Measurements from ENCODE around the gene RTN4RL2. TPM values are rescaled to one million over a fixed set of nuclear protein-coding genes. Genes with fewer than 3 reads are reported as not detected.
A peak's percentile ranks its signal among the peaks of the same experiment; 100 is the strongest.

RTN4RL2 gene
- polyA plus RNA-seq, 3 donors = 0.40 to 0.53 (median 0.44) TPM

- TF ChIP-seq CTCF (IDR thresholded peaks at IDR 0.05) = peak; percentile 97
- no peak overlapping the region for H3K9ac ChIP-seq (ENCODE audit: insufficient read depth, low read length, poor library complexity, severe bottlenecking)
- Mint-ChIP-seq H3K27ac (peak overlapping the region in 3 of 7 donors; percentile 30 to 82 (median 58)), H3K27me3 (ENCODE audit: low read depth in 3 of 3) (peaks cover 39 to 48% (median 43%) of the 10 kb centered on the region in 3 donors), H3K4me3 (peak overlapping the region; percentile 51 to 83), H3K4me1 (peaks cover 35% of the 10 kb centered on the region), H3K36me3 (peaks cover 0 to 14% of the 10 kb centered on the region in 2 donors), H3K9me3 (peaks cover 0 to 28% (median 7%) of the 10 kb centered on the region in 7 donors)
- intact Hi-C loops (cut with micrococcal nuclease) = loop anchor here (2.0 to 10.0 kb wide), 3 partner anchors 70 to 188 kb away; partner anchors contain the start of gene YPEL4 (in 2 of the 2)
- H2AFZ ChIP-seq (ENCODE audit: insufficient read depth, low read depth, low read length, poor library complexity, severe bottlenecking) = no peak overlapping the region
- H3K36me3 ChIP-seq (replicated peaks in 1 of 2; ENCODE audit: control insufficient read depth in 1 of 2, insufficient read depth in 2 of 2, low read length in 2 of 2) = no peaks in the 10 kb centered on the region
- peaks cover 0 to 4% of the 10 kb centered on the region in 2 donors for H3K9me3 ChIP-seq (replicated peaks in 1 of 2; ENCODE audit: control insufficient read depth in 1 of 2, insufficient read depth in 1 of 2, low read length in 2 of 2)
- H3K4me1 ChIP-seq (ENCODE audit: control insufficient read depth in 1 of 2, insufficient read depth in 2 of 2, low read length in 2 of 2) = peaks cover 37 to 40% of the 10 kb centered on the region in 2 donors
- DNase-seq = peak; percentile 70 to 83 (median 83)
- H3K27ac ChIP-seq (ENCODE audit: low read depth in 1 of 2, low read length in 2 of 2) = no peak overlapping the region
- no peaks in the 10 kb centered on the region for H4K20me1 ChIP-seq (ENCODE audit: insufficient read depth, low read length)
- H3K79me2 ChIP-seq (ENCODE audit: insufficient read depth, low read length) = no peaks in the 10 kb centered on the region
- H3K4me3 ChIP-seq (replicated peaks in 1 of 3; ENCODE audit: low read depth in 2 of 3, low read length in 3 of 3) = peak overlapping the region in 1 of 3 experiments; percentile 81
- 6% methylated on average over 11 of the region's 19 CpGs for WGBS (ENCODE audit: insufficient coverage)
- peaks cover 25 to 49% of the 10 kb centered on the region in 2 donors for H3K27me3 ChIP-seq (ENCODE audit: control insufficient read depth in 2 of 2, insufficient read depth in 2 of 2, low read length in 2 of 2)
- H3K4me2 ChIP-seq (replicated peaks; ENCODE audit: extremely low read depth, low read length, poor library complexity, severe bottlenecking) = peak overlapping the region; percentile 17
These were observed 3.2 kb upstream of the RTN4RL2 start for GRCh38 chr11:57456960-57457642.

DNA sequence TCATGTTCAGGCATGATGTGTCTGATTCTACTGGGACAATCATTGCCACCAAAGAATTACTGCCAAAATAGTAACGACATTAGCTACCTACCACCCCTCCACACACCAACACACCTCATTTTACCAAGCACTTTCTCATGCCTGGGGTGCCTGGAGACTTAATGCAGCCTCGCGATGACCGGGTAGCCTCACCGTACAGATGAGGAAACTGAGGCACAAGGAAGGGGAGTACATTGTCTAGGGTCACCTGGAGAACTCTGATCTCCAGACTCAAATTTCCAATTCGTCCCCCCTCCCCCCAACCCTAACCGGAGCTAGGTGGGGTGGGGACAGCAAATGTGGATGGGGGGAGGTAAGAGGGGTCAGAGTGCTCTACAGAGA, 2.7 kb upstream of the RTN4RL2 start:
- Histone ChIP-seq H3K36me3 (replicated peaks in 1 of 2; ENCODE audit: control insufficient read depth in 1 of 2, insufficient read depth in 2 of 2, low read length in 2 of 2) (no peaks in the 10 kb centered on the region), H4K20me1 (ENCODE audit: insufficient read depth, low read length) (no peaks in the 10 kb centered on the region), H3K4me3 (replicated peaks in 1 of 3; ENCODE audit: low read depth in 2 of 3, low read length in 3 of 3) (peak overlapping the region in 1 of 3 experiments; percentile 81), H3K4me2 (replicated peaks; ENCODE audit: extremely low read depth, low read length, poor library complexity, severe bottlenecking) (peak overlapping the region; percentile 17), H3K9me3 (replicated peaks in 1 of 2; ENCODE audit: control insufficient read depth in 1 of 2, insufficient read depth in 1 of 2, low read length in 2 of 2) (peaks cover 0 to 4% of the 10 kb centered on the region in 2 donors), H3K4me1 (ENCODE audit: control insufficient read depth in 1 of 2, insufficient read depth in 2 of 2, low read length in 2 of 2) (peaks cover 37 to 40% of the 10 kb centered on the region in 2 donors), H2AFZ (ENCODE audit: insufficient read depth, low read depth, low read length, poor library complexity, severe bottlenecking) (no peak overlapping the region), H3K27me3 (ENCODE audit: control insufficient read depth in 2 of 2, insufficient read depth in 2 of 2, low read length in 2 of 2) (peaks cover 25 to 52% of the 10 kb centered on the region in 2 donors), H3K79me2 (ENCODE audit: insufficient read depth, low read length) (no peaks in the 10 kb centered on the region), H3K27ac (ENCODE audit: low read depth in 1 of 2, low read length in 2 of 2) (no peak overlapping the region), H3K9ac (ENCODE audit: insufficient read depth, low read length, poor library complexity, severe bottlenecking) (no peak overlapping the region)
- no peak for DNase-seq
- Mint-ChIP-seq H3K4me3 (peak overlapping the region; percentile 51 to 83), H3K9me3 (peaks cover 0 to 28% (median 7%) of the 10 kb centered on the region in 7 donors), H3K4me1 (peaks cover 35% of the 10 kb centered on the region), H3K36me3 (peaks cover 0 to 14% of the 10 kb centered on the region in 2 donors), H3K27ac (peak overlapping the region in 2 of 7 donors; percentile 19 to 30), H3K27me3 (ENCODE audit: low read depth in 3 of 3) (peaks cover 39 to 53% (median 47%) of the 10 kb centered on the region in 3 donors)
- 13% methylated on average over 1 of the region's 7 CpGs for WGBS (ENCODE audit: insufficient coverage)
- TF ChIP-seq CTCF (IDR thresholded peaks at IDR 0.05) = peak; percentile 58
- intact Hi-C loops (cut with micrococcal nuclease) = loop anchor here (2.0 to 10.0 kb wide), 3 partner anchors 69 to 187 kb away; partner anchors contain the start of gene YPEL4 (in 2 of the 2)

Data from CD14-positive monocyte (primary cell).